ENCODE data around the gene SEZ6.

The SEZ6 gene

DNA sequence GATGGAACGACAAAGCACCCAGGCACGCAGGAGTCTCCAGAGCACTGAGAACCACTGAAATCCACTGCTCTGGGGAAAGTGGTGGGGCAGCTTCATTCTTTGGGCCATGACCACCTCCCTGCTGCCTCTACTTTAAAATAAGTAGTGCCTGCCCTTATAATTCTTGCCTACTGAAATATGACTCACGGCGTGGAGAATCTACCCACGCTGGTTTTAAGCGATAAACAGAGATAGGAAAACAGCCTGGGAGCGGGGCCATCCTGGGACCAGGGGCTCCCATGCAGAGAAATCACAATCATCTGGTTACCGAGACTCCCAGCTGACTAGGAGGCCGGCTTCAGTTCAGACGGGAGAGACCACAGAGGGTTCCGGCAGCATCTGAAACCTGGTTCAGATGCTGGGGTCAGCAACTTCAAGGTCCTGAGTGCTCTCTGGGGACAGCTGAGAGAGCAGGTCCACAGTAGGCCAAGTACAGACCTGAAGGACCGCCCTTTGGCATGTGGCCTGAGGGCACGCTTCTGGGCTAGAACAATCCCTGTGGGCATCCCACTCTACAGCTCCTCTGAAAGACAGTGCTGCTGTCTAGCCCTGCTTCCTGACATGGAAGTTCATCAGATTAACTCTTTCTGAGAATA, 94.3 kb downstream of the SEZ6 start:
- Histone ChIP-seq H3K4me2 (ENCODE audit: low read length) (no peak overlapping the region), H3K18ac (ENCODE audit: low read length) (no peak overlapping the region), H3K79me2 (ENCODE audit: control insufficient read depth, insufficient read depth, low read length) (no peaks in the 10 kb centered on the region), H2AK5ac (ENCODE audit: low read length) (no peak overlapping the region), H2BK120ac (ENCODE audit: low read depth, low read length) (no peak overlapping the region), H3K79me1 (ENCODE audit: low read length) (peaks cover 4% of the 10 kb centered on the region), H2BK5ac (ENCODE audit: low read length) (no peak overlapping the region), H4K8ac (ENCODE audit: low read depth, low read length) (no peak overlapping the region), H3K4me1 (ENCODE audit: control insufficient read depth, low read depth, low read length) (no peaks in the 10 kb centered on the region), H2BK15ac (replicated peaks; ENCODE audit: low read depth) (no peak overlapping the region), H3K9ac (ENCODE audit: low read length) (no peak overlapping the region), H4K5ac (ENCODE audit: low read length) (no peak overlapping the region), H3K4me3 (ENCODE audit: low read length) (no peak overlapping the region), H3K23ac (ENCODE audit: low read length) (no peak overlapping the region), H3K4ac (ENCODE audit: low read depth, low read length) (no peak overlapping the region), H3K27ac (ENCODE audit: low read depth, low read length) (no peak overlapping the region), H3K36me3 (ENCODE audit: control insufficient read depth, insufficient read depth, low read length) (peaks cover 58% of the 10 kb centered on the region), H3K56ac (ENCODE audit: low read length) (no peak overlapping the region), H3K27me3 (ENCODE audit: insufficient read depth, low read length, poor library complexity) (no peaks in the 10 kb centered on the region)
- no CpG with 5 or more reads among the region's 13 CpGs for WGBS (ENCODE audit: extremely low coverage, insufficient coverage, low lambda C conversion rate)
- DNase-seq = no peak

- no peaks in the 10 kb centered on the region for H3K27me3 ChIP-seq (ENCODE audit: insufficient read depth, low read length, poor library complexity)
- WGBS (ENCODE audit: extremely low coverage, insufficient coverage, low lambda C conversion rate) = no CpG with 5 or more reads among the region's 1 CpG
- H3K4me1 ChIP-seq (ENCODE audit: control insufficient read depth, low read depth, low read length) = no peaks in the 10 kb centered on the region
- H3K9ac ChIP-seq (ENCODE audit: low read length) = no peak overlapping the region
- peaks cover 58% of the 10 kb centered on the region for H3K36me3 ChIP-seq (ENCODE audit: control insufficient read depth, insufficient read depth, low read length)
- no peak overlapping the region for H3K4me2 ChIP-seq (ENCODE audit: low read length)
- no peak overlapping the region for H2AK5ac ChIP-seq (ENCODE audit: low read length)
- no peak overlapping the region for H3K4me3 ChIP-seq (ENCODE audit: low read length)
- H3K56ac ChIP-seq (ENCODE audit: low read length) = no peak overlapping the region
- H3K79me1 ChIP-seq (ENCODE audit: low read length) = peaks cover 4% of the 10 kb centered on the region
- H3K27ac ChIP-seq (ENCODE audit: low read depth, low read length) = no peak overlapping the region
- H3K4ac ChIP-seq (ENCODE audit: low read depth, low read length) = no peak overlapping the region
- no peak overlapping the region for H2BK15ac ChIP-seq (replicated peaks; ENCODE audit: low read depth)
- H2BK5ac ChIP-seq (ENCODE audit: low read length) = no peak overlapping the region
- H3K79me2 ChIP-seq (ENCODE audit: control insufficient read depth, insufficient read depth, low read length) = no peaks in the 10 kb centered on the region
- H4K8ac ChIP-seq (ENCODE audit: low read depth, low read length) = no peak overlapping the region
- H4K5ac ChIP-seq (ENCODE audit: low read length) = no peak overlapping the region
- no peak overlapping the region for H2BK120ac ChIP-seq (ENCODE audit: low read depth, low read length)
- H3K18ac ChIP-seq (ENCODE audit: low read length) = no peak overlapping the region
- H3K23ac ChIP-seq (ENCODE audit: low read length) = no peak overlapping the region
- DNase-seq = no peak
Measured at GRCh38 chr17:28910534-28910933, 95.3 kb downstream of the SEZ6 start.

GRCh38 chr17:28908640-28909167, 97.1 kb downstream of the SEZ6 start:
- H3K27me3 ChIP-seq (ENCODE audit: insufficient read depth, low read length, poor library complexity) = no peaks in the 10 kb centered on the region
- no peak overlapping the region for H3K56ac ChIP-seq (ENCODE audit: low read length)
- no peak overlapping the region for H2AK5ac ChIP-seq (ENCODE audit: low read length)
- no peak overlapping the region for H3K18ac ChIP-seq (ENCODE audit: low read length)
- no CpG with 5 or more reads among the region's 6 CpGs for WGBS (ENCODE audit: extremely low coverage, insufficient coverage, low lambda C conversion rate)
- H3K4me2 ChIP-seq (ENCODE audit: low read length) = no peak overlapping the region
- no peak overlapping the region for H4K8ac ChIP-seq (ENCODE audit: low read depth, low read length)
- no peak overlapping the region for H3K23ac ChIP-seq (ENCODE audit: low read length)
- no peak overlapping the region for H3K9ac ChIP-seq (ENCODE audit: low read length)
- no peak for DNase-seq
- H3K79me1 ChIP-seq (ENCODE audit: low read length) = no peaks in the 10 kb centered on the region
- H3K4me3 ChIP-seq (ENCODE audit: low read length) = no peak overlapping the region
- H3K79me2 ChIP-seq (ENCODE audit: control insufficient read depth, insufficient read depth, low read length) = no peaks in the 10 kb centered on the region
- no peak overlapping the region for H2BK5ac ChIP-seq (ENCODE audit: low read length)
- H2BK120ac ChIP-seq (ENCODE audit: low read depth, low read length) = no peak overlapping the region
- H2BK15ac ChIP-seq (replicated peaks; ENCODE audit: low read depth) = no peak overlapping the region
- H3K4ac ChIP-seq (ENCODE audit: low read depth, low read length) = no peak overlapping the region
- no peak overlapping the region for H3K27ac ChIP-seq (ENCODE audit: low read depth, low read length)
- peaks cover 46% of the 10 kb centered on the region for H3K36me3 ChIP-seq (ENCODE audit: control insufficient read depth, insufficient read depth, low read length)
- no peak overlapping the region for H4K5ac ChIP-seq (ENCODE audit: low read length)
- H3K4me1 ChIP-seq (ENCODE audit: control insufficient read depth, low read depth, low read length) = no peaks in the 10 kb centered on the region

DNA sequence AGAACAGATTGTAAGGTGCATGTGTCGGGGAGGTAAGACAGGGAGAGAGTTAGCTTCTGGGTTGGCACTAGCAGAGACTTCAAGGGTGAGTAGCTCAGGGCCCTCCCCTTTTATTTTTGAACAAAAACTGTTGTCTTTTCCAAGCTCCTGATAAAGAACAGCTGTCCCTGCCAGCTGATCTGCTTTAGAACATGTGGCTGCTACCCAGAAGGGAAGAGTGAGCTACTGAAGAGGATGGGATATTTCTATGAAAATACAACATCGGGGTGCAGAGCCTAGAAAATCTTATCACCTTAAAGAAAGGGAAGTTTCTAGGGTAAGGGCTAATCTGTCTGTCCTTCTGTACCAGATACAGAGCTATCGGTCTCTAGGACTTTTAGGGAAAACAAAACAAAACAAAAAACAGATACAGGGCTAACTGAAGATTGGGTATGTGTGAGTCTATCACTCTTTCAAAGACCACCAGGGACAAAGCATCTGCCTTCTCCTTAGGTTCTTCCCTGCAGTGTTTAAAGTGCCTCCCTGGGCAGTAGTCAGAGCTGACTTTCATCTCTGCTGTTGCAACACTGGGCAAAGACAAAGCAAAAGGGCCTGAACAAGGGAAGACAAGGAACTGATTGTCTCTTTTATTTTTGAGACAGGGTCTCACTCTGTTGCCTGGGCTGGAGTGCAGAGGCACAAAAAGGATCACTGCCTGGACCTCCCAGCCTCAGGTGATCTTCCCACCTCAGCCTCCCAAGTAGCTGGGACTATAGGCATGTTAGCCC, 97.9 kb downstream of the SEZ6 start:
- H3K4ac ChIP-seq (ENCODE audit: low read depth, low read length) = no peak overlapping the region
- H3K79me1 ChIP-seq (ENCODE audit: low read length) = no peaks in the 10 kb centered on the region
- H4K8ac ChIP-seq (ENCODE audit: low read depth, low read length) = no peak overlapping the region
- no peak overlapping the region for H3K9ac ChIP-seq (ENCODE audit: low read length)
- H3K27me3 ChIP-seq (ENCODE audit: insufficient read depth, low read length, poor library complexity) = no peaks in the 10 kb centered on the region
- H3K4me2 ChIP-seq (ENCODE audit: low read length) = no peak overlapping the region
- no peak overlapping the region for H3K18ac ChIP-seq (ENCODE audit: low read length)
- H3K36me3 ChIP-seq (ENCODE audit: control insufficient read depth, insufficient read depth, low read length) = peaks cover 39% of the 10 kb centered on the region
- no CpG with 5 or more reads among the region's 3 CpGs for WGBS (ENCODE audit: extremely low coverage, insufficient coverage, low lambda C conversion rate)
- no peak overlapping the region for H3K27ac ChIP-seq (ENCODE audit: low read depth, low read length)
- no peak overlapping the region for H3K4me3 ChIP-seq (ENCODE audit: low read length)
- no peak for DNase-seq
- no peak overlapping the region for H2AK5ac ChIP-seq (ENCODE audit: low read length)
- no peak overlapping the region for H2BK15ac ChIP-seq (replicated peaks; ENCODE audit: low read depth)
- H2BK120ac ChIP-seq (ENCODE audit: low read depth, low read length) = no peak overlapping the region
- H3K56ac ChIP-seq (ENCODE audit: low read length) = no peak overlapping the region
- H3K23ac ChIP-seq (ENCODE audit: low read length) = no peak overlapping the region
- no peak overlapping the region for H4K5ac ChIP-seq (ENCODE audit: low read length)
- no peaks in the 10 kb centered on the region for H3K4me1 ChIP-seq (ENCODE audit: control insufficient read depth, low read depth, low read length)
- H3K79me2 ChIP-seq (ENCODE audit: control insufficient read depth, insufficient read depth, low read length) = no peaks in the 10 kb centered on the region
- no peak overlapping the region for H2BK5ac ChIP-seq (ENCODE audit: low read length)

DNA sequence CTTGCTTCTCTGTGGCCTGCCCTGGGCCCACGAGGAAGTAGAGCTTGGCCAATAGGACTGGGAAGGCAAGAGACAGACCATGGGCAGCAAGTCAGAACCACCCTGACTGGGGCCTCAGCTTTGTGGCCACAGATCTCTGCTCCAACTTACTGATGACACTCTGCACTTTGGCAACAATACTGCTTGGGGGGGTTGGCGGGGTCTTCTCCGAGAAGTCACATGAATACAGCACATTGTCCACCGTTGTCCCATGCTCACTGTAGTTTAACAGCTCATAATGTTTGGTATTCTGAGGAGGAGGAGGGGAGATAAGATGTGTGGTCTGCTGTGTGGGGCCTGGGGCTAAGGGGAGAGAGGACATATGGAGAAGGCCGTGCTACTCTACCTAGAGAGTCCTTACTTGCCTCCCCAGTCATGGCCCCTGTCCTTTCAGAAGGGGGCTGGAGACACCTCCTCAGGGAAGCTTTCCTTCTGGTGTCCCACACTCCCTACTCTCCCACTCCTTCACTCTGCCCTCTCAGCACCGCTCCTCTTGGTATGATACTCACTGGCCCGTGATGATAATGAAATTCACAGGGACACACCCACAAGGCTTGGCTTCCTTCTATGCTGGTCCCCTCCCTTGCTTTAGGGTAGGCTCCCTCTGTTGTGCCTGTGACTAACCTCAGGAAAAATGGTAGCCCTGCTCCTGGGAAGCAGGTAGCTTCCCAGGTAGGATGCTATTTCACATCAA, 99.0 kb downstream of the SEZ6 start:
- Histone ChIP-seq H4K8ac (ENCODE audit: low read depth, low read length) (no peak overlapping the region), H3K4me2 (ENCODE audit: low read length) (no peak overlapping the region), H2BK5ac (ENCODE audit: low read length) (no peak overlapping the region), H3K4ac (ENCODE audit: low read depth, low read length) (no peak overlapping the region), H2AK5ac (ENCODE audit: low read length) (no peak overlapping the region), H3K56ac (ENCODE audit: low read length) (no peak overlapping the region), H2BK15ac (replicated peaks; ENCODE audit: low read depth) (no peak overlapping the region), H3K4me1 (ENCODE audit: control insufficient read depth, low read depth, low read length) (peaks cover under 1% of the 10 kb centered on the region), H3K9ac (ENCODE audit: low read length) (no peak overlapping the region), H4K5ac (ENCODE audit: low read length) (no peak overlapping the region), H3K79me2 (ENCODE audit: control insufficient read depth, insufficient read depth, low read length) (no peaks in the 10 kb centered on the region), H3K18ac (ENCODE audit: low read length) (no peak overlapping the region), H3K4me3 (ENCODE audit: low read length) (no peak overlapping the region), H3K23ac (ENCODE audit: low read length) (no peak overlapping the region), H3K79me1 (ENCODE audit: low read length) (no peaks in the 10 kb centered on the region), H2BK120ac (ENCODE audit: low read depth, low read length) (no peak overlapping the region), H3K27me3 (ENCODE audit: insufficient read depth, low read length, poor library complexity) (no peaks in the 10 kb centered on the region), H3K36me3 (ENCODE audit: control insufficient read depth, insufficient read depth, low read length) (peaks cover 35% of the 10 kb centered on the region), H3K27ac (ENCODE audit: low read depth, low read length) (no peak overlapping the region)
- WGBS (ENCODE audit: extremely low coverage, insufficient coverage, low lambda C conversion rate) = no CpG with 5 or more reads among the region's 7 CpGs
- no peak for DNase-seq

All from mesendoderm (in vitro differentiated cells).